Activated T-cell treated with anti-CD3 and anti-CD28 coated beads, Interleukin-2, amount 50 U/mL, for 4 hours (primary cell): ENCODE results near the gene CRYGN. TPM values are rescaled to one million over a fixed set of nuclear protein-coding genes. Genes with fewer than 3 reads are reported as not detected.

ENCODE experiments used
- ATAC-seq, 2 donors: fragments of 200-7000 bp; cut with Tn5 transposase; one replicate each; pipeline ENCODE4 v1.10.0; 2021
- DNase-seq: peaks from one replicate; pipeline ENCODE4 v3.0.0-alpha.2; 2020
- H3K27me3 Mint-ChIP-seq: one replicate; pipeline ENCODE4 v1.8.0; 2021; ENCODE audit warnings: low read depth, mixed read lengths
- H3K36me3 Mint-ChIP-seq: one replicate; pipeline ENCODE4 v1.8.0; 2022; ENCODE audit warnings: mixed read lengths; ENCODE audit not compliant: insufficient read depth
- H3K4me1 Mint-ChIP-seq: one replicate; pipeline ENCODE4 v1.8.0; 2021; ENCODE audit warnings: low read depth, mixed read lengths
- H3K4me3 Mint-ChIP-seq: one replicate; pipeline ENCODE4 v1.8.0; 2021; ENCODE audit warnings: mild to moderate bottlenecking, moderate library complexity, mixed read lengths
- H3K9me3 Mint-ChIP-seq: one replicate; pipeline ENCODE4 v1.8.0; 2021; ENCODE audit warnings: mixed read lengths
- total RNA-seq, 3 donors: library from RNA; stranded (reverse); gene quantifications; one replicate each; pipeline ENCODE4 v1.2.1, GENCODE V29; 2021

Gene CRYGN
- total RNA-seq, 3 donors from 2014 or later = not detected

- DNase-seq = no peak
- Mint-ChIP-seq H3K4me3 (no peak overlapping the region), H3K36me3 (no peaks in the 10 kb centered on the region), H3K9me3 (no peaks in the 10 kb centered on the region), H3K27me3 (no peaks in the 10 kb centered on the region), H3K4me1 (peaks cover 11% of the 10 kb centered on the region)
- ATAC-seq = no peak
Observed at GRCh38 chr7:151392426-151392825, 47.5 kb downstream of the CRYGN start.

GRCh38 chr7:151392002-151392401, 47.9 kb downstream of the CRYGN start:
- peaks cover 7% of the 10 kb centered on the region for H3K4me1 Mint-ChIP-seq
- ATAC-seq (no peak), DNase-seq (no peak)
- H3K9me3 Mint-ChIP-seq = no peaks in the 10 kb centered on the region
- no peaks in the 10 kb centered on the region for H3K36me3 Mint-ChIP-seq
- no peak overlapping the region for H3K4me3 Mint-ChIP-seq
- H3K27me3 Mint-ChIP-seq = no peaks in the 10 kb centered on the region

GRCh38 chr7:151391358-151391730, 48.6 kb downstream of the CRYGN start:
- Mint-ChIP-seq H3K4me3 (no peak overlapping the region), H3K9me3 (no peaks in the 10 kb centered on the region), H3K36me3 (no peaks in the 10 kb centered on the region), H3K4me1 (peaks cover 4% of the 10 kb centered on the region), H3K27me3 (no peaks in the 10 kb centered on the region)
- ATAC-seq = no peak
- DNase-seq = no peak

- no peak for ATAC-seq
- Mint-ChIP-seq H3K4me1 (peaks cover 4% of the 10 kb centered on the region), H3K4me3 (no peak overlapping the region), H3K36me3 (no peaks in the 10 kb centered on the region), H3K9me3 (no peaks in the 10 kb centered on the region), H3K27me3 (no peaks in the 10 kb centered on the region)
- DNase-seq = no peak
Observed at GRCh38 chr7:151390598-151391357, 49.2 kb downstream of the CRYGN start.

GRCh38 chr7:151389768-151390597, 50.0 kb downstream of the CRYGN start:
- ATAC-seq (no peak), DNase-seq (no peak)
- Mint-ChIP-seq H3K36me3 (no peaks in the 10 kb centered on the region), H3K4me1 (peaks cover 2% of the 10 kb centered on the region), H3K9me3 (no peaks in the 10 kb centered on the region), H3K4me3 (no peak overlapping the region), H3K27me3 (no peaks in the 10 kb centered on the region)

- Mint-ChIP-seq H3K4me1 (peaks cover 2% of the 10 kb centered on the region), H3K36me3 (no peaks in the 10 kb centered on the region), H3K27me3 (no peaks in the 10 kb centered on the region), H3K9me3 (no peaks in the 10 kb centered on the region), H3K4me3 (no peak overlapping the region)
- DNase-seq (no peak), ATAC-seq (no peak)
Observed at GRCh38 chr7:151389096-151389767, 50.7 kb downstream of the CRYGN start.

GRCh38 chr7:151388430-151388829, 51.5 kb downstream of the CRYGN start:
- Mint-ChIP-seq H3K27me3 (peaks cover 4% of the 10 kb centered on the region), H3K36me3 (no peaks in the 10 kb centered on the region), H3K4me3 (no peak overlapping the region), H3K9me3 (no peaks in the 10 kb centered on the region), H3K4me1 (peaks cover 2% of the 10 kb centered on the region)
- no peak for ATAC-seq
- no peak for DNase-seq

GRCh38 chr7:151388007-151388297, 52.0 kb downstream of the CRYGN start:
- Mint-ChIP-seq H3K4me1 (peaks cover under 1% of the 10 kb centered on the region), H3K27me3 (peaks cover 5% of the 10 kb centered on the region), H3K4me3 (no peak overlapping the region), H3K36me3 (no peaks in the 10 kb centered on the region), H3K9me3 (no peaks in the 10 kb centered on the region)
- ATAC-seq (no peak), DNase-seq (no peak)

GRCh38 chr7:151387161-151388006, 52.6 kb downstream of the CRYGN start:
- no peak for DNase-seq
- Mint-ChIP-seq H3K9me3 (no peaks in the 10 kb centered on the region), H3K4me3 (no peak overlapping the region), H3K27me3 (peaks cover 8% of the 10 kb centered on the region), H3K4me1 (peaks cover 2% of the 10 kb centered on the region), H3K36me3 (no peaks in the 10 kb centered on the region)
- no peak for ATAC-seq

GRCh38 chr7:151386301-151387160, 53.4 kb downstream of the CRYGN start:
- Mint-ChIP-seq H3K4me3 (no peak overlapping the region), H3K36me3 (no peaks in the 10 kb centered on the region)

GRCh38 chr7:151385626-151386300, 54.2 kb downstream of the CRYGN start:
- Mint-ChIP-seq H3K9me3 (no peaks in the 10 kb centered on the region), H3K27me3 (peaks cover 10% of the 10 kb centered on the region), H3K4me1 (peaks cover 9% of the 10 kb centered on the region), H3K4me3 (no peak overlapping the region), H3K36me3 (no peaks in the 10 kb centered on the region)
- ATAC-seq = no peak
- no peak for DNase-seq

More at GRCh38 chr7:151386301-151387160, 53.4 kb downstream of the CRYGN start:
- H3K9me3 Mint-ChIP-seq = no peaks in the 10 kb centered on the region
- peaks cover 6% of the 10 kb centered on the region for H3K4me1 Mint-ChIP-seq
- DNase-seq (no peak), ATAC-seq (no peak)
- peaks cover 10% of the 10 kb centered on the region for H3K27me3 Mint-ChIP-seq

GRCh38 chr7:151384776-151385625, 54.9 kb downstream of the CRYGN start:
- H3K4me3 Mint-ChIP-seq = no peak overlapping the region
- H3K9me3 Mint-ChIP-seq = no peaks in the 10 kb centered on the region
- no peaks in the 10 kb centered on the region for H3K36me3 Mint-ChIP-seq
- H3K4me1 Mint-ChIP-seq = peaks cover 10% of the 10 kb centered on the region
- H3K27me3 Mint-ChIP-seq = peaks cover 10% of the 10 kb centered on the region
- ATAC-seq = no peak
- no peak for DNase-seq
